HG03521 (cell line): ENCODE measurements around the gene AMH.

ENCODE experiments used
- ATAC-seq: cut with Tn5 transposase; IDR thresholded peaks from one replicate; pipeline ENCODE4 v1.9.1; 2021; ENCODE audit warnings: mild to moderate bottlenecking, moderate library complexity; ENCODE audit not compliant: unreplicated experiment

AMH gene

DNA sequence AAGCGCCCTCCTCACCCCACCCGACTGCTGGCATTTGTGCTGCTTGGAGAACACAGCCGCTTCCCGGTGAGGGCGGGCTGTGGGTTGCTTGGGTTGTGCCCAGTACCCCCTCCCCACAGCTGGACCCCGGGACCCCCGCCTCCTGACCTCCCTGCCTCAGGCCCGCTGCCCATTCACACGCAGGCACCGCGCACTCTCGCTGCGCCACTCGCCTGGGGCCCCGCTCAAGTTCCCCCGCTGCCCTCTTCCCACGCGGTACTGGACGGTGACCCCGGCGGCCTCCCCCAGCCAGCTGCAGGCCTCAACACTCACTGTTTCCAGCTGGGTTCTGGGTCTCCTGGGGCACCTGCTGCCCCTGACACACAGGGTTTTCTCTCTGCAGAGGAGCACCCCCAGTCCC lies 29.4 kb upstream of the AMH start:
- no peak for ATAC-seq

DNA sequence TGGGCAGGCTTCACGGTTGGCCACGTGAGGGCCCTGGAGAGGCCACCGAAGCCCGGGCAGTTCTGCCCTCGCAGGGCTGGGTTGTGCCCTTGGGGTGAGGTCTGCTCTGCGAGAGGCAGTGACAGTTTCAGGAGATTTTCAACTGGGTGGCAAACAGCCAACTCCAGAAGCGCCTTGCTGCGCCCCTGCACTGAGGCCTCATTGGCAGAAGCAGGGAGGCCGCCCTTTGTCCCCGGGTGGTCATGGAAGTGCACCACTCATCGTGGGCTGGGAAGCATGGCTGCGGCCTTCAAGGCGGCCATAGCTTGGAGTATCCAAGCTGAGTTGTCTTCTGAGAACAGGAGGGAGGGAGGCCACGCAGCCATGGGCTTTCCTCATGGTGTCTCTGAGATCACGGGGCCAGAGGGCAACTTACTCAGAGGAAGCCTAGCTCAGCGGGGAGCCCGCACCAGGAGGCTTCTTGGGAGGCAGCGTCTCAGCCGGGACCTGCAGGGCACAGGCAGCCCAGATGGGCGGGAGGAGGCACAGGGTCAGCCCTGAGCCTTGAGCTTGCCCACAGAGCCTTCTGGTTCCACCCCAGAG lies 27.8 kb upstream of the AMH start:
- no peak for ATAC-seq

DNA sequence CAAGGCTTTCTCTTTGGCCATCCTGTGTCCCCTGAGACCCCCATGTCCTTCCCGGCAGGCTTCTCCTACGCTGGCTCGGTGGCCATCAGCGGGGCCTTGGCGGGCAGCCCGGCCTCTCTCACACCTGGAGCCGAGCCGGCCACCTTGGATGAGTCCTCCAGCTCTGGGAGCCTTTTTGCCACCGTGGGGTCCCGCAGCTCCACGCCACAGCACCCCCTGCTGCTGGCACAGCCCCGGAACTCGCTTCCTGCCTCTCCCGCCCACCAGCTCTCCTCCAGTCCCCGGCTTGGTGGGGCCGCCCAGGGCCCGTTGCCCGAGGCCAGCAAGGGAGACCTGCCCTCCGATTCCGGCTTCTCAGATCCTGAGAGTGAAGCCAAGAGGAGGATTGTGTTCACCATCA lies 27.2 kb upstream of the AMH start:
- no peak for ATAC-seq

DNA sequence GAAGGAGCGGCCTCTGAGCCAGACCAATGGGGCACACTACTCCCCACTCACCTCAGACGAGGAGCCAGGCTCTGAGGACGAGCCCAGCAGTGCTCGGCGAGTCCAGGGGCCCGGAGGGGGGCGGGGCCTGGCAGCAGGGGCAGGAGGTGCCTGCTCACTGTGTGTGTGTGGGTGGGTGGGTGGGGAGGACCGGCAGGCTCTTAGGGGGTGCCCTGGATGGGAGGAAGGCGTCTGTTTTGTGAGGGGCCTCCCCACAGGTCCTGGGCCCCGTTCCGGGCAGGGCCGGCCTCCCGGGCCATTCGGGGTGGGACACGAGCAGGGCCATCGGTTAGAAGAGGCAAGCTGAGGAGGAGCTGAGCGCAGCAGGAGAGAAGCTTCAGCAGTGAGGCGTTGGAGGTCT lies 25.7 kb upstream of the AMH start:
- no peak for ATAC-seq

DNA sequence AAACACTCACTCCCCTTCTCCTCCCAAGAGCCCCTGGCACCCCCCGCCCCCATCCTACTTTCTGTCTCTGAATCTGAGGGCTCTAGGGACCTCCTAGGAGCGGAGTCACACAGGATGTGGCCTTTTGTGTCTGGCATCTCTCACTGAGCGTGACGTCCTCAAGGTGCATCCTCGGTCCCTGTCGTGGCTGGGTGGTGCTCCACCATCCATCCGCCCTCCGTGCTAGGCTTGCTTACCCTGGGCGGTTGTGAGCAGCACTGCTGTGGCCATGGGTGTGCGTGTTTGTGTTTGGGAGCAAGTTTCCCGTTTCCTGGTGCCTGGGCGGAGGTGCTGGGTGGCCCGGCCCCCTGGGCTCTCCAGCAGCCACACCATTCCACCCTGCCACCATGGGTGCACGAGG lies 25.2 kb upstream of the AMH start:
- no peak for ATAC-seq

DNA sequence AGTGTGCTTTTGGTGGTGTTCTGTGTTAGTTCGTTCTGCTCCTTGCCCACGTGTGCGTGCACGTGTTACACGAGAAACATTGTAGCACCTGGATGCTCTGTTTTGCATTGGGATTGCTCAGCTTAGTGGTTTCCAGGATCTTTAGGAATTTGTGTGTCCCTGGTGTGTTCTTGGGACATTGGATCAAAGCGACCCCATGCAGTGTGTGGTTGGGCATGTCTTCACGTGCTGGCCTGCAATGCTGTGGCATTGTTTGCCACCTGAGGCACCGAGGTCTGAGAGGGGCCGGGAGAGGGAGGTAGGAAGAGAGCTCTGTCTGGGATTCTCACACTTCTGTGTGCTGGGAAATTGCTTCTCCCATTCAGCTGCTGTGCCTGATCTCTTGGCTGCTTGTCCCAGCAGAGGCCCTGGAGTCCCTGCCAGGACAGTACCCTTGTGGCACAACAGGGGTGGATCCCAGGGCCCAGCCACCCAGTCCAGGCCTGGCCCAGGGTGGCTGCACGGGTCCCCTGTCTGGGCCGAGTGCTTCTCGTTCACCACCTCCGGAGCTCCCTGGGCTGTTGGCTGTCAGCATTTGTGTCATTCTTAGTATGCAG lies 24.3 kb upstream of the AMH start:
- ATAC-seq = no peak

DNA sequence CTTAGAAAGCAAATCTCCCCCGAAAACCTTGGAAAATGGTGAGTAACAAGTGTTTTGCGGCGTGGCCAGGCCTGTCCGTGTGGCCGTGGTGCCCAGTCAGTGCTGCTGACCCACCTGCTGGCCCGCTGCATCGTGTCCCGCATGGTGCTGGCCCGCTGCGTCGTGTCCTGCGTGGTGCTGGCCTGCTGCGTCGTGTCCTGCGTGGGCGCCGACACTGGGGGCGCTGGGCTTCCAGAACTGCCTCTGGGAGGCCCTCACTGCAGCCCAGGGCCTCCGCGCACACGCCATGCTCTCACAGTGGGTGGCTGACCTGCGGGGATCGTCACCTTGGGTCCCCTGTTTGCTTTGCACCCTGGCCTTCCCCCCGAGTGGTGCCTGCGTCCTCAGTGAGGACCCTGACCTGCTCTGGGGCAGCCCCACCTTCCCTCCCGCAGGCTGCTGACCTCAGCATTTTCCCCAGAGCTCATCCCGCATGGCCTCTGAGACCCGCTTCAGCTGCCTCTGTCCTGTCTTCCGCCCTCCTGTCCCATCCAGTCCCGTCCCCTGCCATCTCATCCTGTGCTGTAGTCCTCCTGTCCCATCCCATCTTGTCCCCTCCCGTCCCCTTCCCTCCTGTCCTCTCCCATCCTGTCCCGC lies 23.6 kb upstream of the AMH start:
- ATAC-seq = no peak

DNA sequence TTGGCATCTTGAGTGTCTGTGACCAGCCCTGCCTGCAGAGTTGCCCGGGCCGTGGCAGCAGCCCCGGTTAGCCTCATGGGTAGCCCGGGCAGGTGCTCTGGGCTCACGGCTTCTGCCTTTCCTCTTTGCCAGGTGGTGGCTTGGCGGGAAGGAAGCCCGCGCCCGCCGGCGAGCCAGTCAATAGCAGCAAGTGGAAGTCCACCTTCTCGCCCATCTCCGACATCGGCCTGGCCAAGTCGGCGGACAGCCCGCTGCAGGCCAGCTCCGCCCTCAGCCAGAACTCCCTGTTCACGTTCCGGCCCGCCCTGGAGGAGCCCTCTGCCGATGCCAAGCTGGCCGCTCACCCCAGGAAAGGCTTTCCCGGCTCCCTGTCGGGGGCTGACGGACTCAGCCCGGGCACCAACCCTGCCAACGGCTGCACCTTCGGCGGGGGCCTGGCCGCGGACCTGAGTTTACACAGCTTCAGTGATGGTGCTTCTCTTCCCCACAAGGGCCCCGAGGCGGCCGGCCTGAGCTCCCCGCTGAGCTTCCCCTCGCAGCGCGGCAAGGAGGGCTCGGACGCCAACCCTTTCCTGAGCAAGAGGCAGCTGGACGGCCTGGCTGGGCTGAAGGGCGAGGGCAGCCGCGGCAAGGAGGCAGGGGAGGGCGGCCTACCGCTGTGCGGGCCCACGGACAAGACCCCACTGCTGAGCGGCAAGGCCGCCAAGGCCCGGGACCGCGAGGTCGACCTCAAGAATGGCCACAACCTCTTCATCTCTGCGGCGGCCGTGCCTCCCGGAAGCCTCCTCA lies 22.9 kb upstream of the AMH start:
- ATAC-seq = no peak

DNA sequence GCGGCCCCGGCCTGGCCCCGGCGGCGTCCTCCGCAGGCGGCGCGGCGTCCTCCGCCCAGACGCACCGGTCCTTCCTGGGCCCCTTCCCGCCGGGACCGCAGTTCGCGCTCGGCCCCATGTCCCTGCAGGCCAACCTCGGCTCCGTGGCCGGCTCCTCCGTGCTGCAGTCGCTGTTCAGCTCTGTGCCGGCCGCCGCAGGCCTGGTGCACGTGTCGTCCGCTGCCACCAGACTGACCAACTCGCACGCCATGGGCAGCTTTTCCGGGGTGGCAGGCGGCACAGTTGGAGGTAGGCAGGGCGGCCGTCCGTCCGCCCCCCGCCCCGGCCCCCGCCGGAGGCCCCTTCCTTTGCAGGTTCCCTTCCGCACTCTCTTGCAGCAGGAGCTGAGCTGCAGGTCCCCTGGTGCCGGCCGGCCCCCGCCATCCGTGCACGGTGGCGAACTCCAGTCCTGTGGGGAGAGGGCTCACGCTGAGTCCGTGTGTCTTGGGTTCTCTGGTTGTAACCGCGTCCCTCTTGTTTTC lies 22.2 kb upstream of the AMH start:
- ATAC-seq = no peak

DNA sequence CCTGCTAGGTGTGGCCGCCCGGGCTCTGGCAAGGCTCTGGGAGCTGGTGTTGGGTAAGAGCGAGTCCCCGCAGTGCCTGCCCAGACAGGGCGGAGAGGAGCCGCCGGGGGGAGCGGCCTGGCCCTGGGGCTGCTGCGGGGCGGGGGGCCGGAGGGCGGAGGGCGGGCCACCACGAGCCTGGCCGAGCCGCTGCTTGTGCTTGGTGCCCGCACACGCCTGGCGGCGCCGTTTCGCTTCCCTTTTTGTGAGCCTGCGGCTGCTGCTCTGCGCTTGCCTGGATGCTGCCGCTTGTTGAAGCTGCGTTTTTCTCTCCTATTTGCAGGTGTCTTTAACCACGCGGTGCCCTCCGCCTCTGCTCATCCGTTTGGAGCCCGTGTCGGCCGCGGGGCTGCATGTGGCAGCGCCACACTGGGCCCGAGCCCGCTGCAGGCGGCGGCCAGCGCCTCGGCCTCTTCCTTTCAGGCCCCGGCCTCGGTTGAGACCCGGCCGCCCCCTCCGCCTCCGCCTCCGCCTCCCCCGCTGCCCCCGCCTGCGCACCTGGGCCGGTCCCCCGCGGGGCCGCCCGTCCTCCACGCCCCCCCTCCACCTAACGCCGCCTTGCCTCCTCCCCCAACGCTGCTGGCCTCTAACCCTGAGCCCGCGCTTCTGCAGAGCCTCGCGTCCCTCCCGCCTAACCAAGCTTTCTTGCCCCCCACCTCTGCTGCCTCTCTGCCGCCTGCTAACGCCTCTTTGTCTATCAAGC lies 21.5 kb upstream of the AMH start:
- ATAC-seq = no peak

DNA sequence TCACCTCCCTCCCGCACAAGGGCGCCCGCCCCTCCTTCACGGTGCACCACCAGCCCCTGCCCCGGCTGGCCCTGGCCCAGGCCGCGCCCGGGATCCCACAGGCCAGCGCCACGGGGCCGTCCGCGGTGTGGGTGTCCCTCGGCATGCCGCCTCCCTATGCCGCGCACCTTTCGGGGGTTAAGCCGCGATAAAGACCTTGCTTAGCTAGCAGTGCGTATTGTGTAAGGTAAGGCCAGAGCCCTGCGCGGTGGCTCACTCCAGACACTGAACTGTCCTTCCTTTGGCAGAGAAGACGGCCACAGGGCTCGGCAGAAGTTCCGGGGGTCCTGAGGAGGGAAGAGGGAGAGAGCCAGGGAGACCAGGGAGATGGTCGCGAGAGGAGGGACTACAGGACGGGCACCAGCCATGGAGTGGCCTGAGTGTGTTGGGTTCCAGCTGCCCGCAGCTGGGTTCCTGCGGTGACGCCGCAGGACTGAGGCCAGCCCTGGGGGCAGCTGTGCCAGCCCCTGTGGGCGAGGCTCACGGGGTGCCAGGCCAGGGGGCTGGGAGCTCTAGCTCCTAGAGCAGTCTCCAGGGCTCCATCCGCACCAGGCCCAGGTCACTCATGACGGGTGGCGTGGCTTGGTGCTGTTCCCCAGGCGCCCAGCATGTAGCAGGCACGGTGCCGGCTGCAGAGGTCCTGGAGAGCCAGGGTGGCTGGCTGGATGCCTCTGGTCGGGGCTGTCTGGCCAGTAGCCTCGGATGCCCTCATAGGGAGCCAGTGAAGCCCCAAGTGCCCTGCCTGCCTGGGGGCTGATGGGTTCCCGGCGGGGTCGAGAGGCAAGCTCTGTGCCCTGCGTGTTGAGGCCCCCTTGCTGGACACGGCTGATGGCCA lies 20.7 kb upstream of the AMH start:
- ATAC-seq = no peak

DNA sequence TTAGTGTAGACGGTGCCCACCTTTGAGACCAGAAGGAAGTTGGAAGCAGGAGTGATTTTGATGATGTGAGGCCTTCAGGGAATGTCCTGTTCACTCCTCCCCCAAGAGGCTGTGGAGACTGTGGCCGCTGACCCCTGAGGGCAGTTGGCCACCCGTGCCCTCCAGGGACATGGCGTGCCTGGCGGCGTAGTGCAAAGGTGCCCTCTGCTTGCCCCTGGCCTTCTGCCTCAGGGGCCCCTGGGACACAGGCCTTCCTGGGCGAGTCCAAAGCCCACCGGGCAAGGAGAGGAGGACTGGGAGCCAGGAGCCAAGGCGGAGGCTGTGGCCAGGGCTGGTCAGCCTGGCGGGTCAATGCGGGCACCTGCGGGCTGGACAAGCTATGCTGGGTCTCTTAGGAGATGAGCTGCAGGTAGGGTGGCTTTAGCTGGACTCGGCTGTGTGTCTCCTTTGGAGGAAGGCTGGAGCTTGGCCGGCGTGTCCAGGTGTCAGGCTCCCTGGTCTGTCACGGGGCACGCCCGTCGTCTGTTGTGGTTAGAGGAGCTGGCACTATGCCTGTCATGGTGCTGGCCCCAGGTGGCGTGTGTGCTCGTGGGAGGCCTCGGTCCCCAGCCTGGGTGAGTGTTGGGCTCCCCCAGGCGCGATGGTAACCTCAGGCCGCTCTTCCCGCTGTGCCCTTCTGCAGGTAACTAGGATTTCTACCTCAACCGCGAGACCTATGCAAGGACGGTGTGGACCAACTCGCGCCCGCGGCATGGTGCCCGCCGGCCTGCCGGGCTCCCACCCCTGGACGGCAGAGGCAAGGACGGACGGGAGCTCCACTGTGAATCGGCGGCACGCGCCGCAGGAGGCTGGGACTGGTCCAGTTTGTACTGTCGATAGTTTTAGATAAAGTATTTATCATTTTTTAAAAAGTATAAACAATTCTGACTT lies 19.8 kb upstream of the AMH start:
- no peak for ATAC-seq

DNA sequence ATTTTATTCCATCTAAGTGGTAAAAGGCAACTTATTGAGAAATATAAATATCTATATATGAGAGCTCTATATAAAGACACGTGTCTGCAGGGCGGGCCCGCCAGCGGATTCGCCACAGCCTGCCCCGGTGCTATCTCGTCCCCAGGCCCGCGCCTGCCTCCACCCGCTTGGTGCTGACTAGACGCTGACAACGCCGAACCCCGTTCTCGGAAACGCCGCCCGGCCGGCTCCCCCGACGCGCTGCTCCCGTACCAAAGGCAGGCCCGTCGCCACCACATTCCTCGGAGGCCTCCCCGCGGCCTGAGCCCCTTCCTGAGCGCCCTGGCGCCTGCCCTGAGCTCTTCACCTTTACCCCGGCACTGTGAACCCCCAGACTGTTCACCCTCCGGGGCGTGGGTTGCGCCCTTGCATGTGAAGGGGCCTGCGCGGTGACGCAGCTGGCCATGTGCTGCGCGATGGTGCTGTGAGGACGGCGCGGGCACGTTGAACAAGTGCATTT lies 19.0 kb upstream of the AMH start:
- ATAC-seq = no peak

DNA sequence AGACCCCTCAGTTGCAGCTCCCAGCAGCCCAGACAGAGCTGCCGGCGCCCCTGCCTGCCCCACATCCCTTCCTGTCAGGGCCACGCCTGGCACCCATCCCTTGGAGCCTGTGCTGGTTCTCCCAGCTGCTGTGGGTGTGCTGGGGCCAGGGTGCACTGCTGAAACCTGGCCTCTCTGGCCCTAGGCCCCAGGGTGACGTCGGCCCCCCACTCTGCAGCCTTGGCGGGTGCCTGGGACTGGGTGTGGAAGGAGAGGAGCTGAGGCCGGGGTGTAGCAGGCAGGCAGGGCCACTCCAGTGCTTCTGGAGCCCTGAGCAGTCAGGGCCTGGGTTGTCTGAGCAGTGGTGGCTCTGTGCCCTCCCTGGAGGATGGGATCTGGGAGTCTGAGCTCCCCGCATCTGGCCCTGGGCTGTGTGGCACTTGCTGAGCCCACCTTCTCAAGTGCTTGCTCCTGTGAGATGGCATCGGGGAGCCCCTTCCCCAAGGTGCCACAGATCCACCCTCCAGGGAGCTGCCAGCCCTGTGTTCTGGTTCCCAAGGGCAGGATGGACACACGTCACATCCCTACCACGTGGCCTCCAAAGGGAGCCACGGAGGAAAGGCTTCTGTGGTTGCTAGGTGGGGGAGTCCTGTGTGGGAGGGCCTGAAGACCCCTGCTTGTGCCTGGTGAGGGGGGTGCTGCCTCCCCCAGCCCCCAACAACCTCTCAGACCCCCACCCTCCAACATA lies 18.2 kb upstream of the AMH start:
- ATAC-seq = no peak

DNA sequence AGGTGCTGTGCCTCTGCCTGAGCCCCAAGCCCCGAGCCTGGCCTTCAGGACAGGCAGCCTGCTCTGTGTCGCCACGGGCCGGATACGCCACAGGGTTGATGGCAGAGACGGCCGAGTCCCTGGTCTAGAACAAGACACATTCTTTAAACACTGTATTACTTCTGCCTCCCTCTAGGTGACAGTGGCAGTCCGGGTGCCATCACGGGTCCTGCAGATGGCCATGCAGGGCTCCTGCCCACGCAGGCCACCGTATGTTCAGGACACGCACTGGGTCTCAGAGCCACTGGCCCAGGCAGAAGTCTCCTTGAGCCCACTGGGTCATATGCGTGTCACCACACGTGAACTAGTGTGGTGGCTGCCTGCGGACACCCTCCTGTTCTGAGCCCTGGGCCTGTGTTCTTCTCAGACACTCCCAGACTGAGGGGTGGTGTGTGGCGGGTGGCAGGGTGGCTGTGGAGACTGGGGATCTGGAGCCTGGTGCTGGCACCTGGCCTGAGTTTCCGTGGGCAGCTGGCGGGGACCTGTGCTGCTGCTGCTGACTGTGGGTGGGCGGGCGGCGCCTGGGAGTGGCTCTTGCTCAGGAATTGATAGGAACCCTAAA lies 17.4 kb upstream of the AMH start:
- no peak for ATAC-seq

DNA sequence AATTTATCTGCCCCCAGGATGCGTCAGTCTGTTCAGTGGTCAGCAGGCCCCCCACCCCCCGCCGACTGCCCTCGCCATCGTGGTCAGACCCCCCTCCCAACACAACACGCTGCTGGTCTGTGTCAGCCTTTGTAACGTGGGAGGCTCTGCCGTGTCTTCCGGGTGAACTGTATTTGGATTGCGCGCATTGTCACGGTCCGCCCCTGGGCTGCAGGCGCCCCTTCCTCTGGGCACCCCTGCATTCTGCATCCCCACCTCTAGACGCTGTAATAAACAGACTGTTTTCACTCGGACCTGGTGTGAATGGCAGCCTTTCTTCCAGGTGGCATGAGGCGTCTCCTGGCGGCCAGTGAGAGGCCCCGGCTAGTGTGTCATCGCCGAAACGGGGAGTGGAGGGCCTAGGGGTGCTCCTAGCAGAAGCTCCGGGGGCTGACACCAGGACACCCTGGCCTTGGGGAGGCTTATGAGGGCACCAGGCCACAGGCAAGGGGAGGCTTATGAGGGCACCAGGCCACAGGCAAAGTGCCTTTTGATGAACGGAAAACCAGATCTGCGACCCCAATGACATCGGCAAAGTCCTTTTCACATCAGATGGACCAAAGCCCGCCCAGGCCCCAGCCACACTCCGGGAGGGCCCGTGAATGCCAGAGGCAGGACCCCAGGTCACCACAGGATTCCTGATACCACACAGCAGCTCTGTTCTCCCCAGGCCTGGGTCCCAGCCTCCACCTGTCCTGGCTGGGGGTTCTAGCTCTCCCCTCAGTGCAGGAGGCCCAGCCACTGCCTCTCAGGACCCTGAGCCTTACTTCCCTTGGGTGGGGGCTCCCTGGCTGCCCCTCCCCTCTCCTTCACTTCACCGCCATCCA lies 16.6 kb upstream of the AMH start:
- ATAC-seq = no peak
